HPDE6-E6E7 (cell line): ENCODE measurements around the gene CREBL2.
"Not testable (repeated sequence)": the region's sequence is repeated elsewhere in the genome, so short reads cannot be mapped to it uniquely, and the experiment has no call there.

Source experiments
- DNase-seq: peaks from one replicate; pipeline ENCODE4 v3.0.0; 2011; ENCODE audit warnings: missing footprints; ENCODE audit errors: extremely low spot score

The CREBL2 gene

GRCh38 chr12:12635651-12636050 lies 24.0 kb downstream of the CREBL2 start:
- DNase-seq: no peak

GRCh38 chr12:12636641-12637040 lies 25.0 kb downstream of the CREBL2 start:
- DNase-seq: no peak

- DNase-seq: not testable (repeated sequence)
Measured at GRCh38 chr12:12639995-12640394, 28.3 kb downstream of the CREBL2 start.

GRCh38 chr12:12641650-12642049 lies 30.0 kb downstream of the CREBL2 start:
- DNase-seq: no peak

GRCh38 chr12:12642916-12643315 lies 31.2 kb downstream of the CREBL2 start:
- DNase-seq: no peak

GRCh38 chr12:12645485-12645884 lies 33.8 kb downstream of the CREBL2 start:
- no peak for DNase-seq

GRCh38 chr12:12645968-12646367 lies 34.3 kb downstream of the CREBL2 start:
- peak; percentile 22 for DNase-seq

- no peak for DNase-seq
Measured at GRCh38 chr12:12646483-12647072, 34.9 kb downstream of the CREBL2 start.

- DNase-seq: no peak
Measured at GRCh38 chr12:12648284-12648683, 36.6 kb downstream of the CREBL2 start.

GRCh38 chr12:12648951-12649650 lies 37.4 kb downstream of the CREBL2 start:
- no peak for DNase-seq

GRCh38 chr12:12651752-12652151 lies 40.1 kb downstream of the CREBL2 start:
- DNase-seq: no peak

- DNase-seq: not testable (repeated sequence)
Measured at GRCh38 chr12:12652704-12653103, 41.0 kb downstream of the CREBL2 start.

- no peak for DNase-seq
Measured at GRCh38 chr12:12653922-12654321, 42.2 kb downstream of the CREBL2 start.

GRCh38 chr12:12654691-12655460 lies 43.2 kb downstream of the CREBL2 start:
- no peak for DNase-seq

GRCh38 chr12:12660201-12660600 lies 48.5 kb downstream of the CREBL2 start:
- no peak for DNase-seq

- DNase-seq: no peak
Measured at GRCh38 chr12:12661086-12661856, 49.6 kb downstream of the CREBL2 start.

GRCh38 chr12:12663644-12664294 lies 52.1 kb downstream of the CREBL2 start:
- no peak for DNase-seq

GRCh38 chr12:12665194-12665593 lies 53.5 kb downstream of the CREBL2 start:
- no peak for DNase-seq

- DNase-seq: no peak
Measured at GRCh38 chr12:12668005-12668404, 56.3 kb downstream of the CREBL2 start.

GRCh38 chr12:12669020-12669419 lies 57.3 kb downstream of the CREBL2 start:
- DNase-seq: no peak

GRCh38 chr12:12671850-12672660 lies 60.4 kb downstream of the CREBL2 start:
- DNase-seq: no peak
